Natural killer cell treated with Interleukin-12 subunit alpha and Interleukin-12 subunit beta and Interleukin-15 and Interleukin-18, amount 100 ng/mL, for 72 hours (primary cell): ENCODE results near the gene BMPR1A. TPM values are rescaled to one million over a fixed set of nuclear protein-coding genes. Genes with fewer than 3 reads are reported as not detected.
A peak's percentile ranks its signal among the peaks of the same experiment; 100 is the strongest.
"Not testable (repeated sequence)": the region's sequence is repeated elsewhere in the genome, so short reads cannot be mapped to it uniquely, and the experiment has no call there.

Source experiments
- ATAC-seq, 2 donors: fragments of 150-1000 bp; cut with Tn5 transposase in 1 of 2; sonication (Bioruptor Pico), chemical (Tn5 transposase) in 1 of 2; 2 replicates each; pipeline ENCODE4 v1.10.0; 2021
- DNase-seq: peaks from one replicate; pipeline ENCODE4 v3.0.0; 2022; ENCODE audit warnings: low spot score
- H3K27ac Mint-ChIP-seq, 2 donors: 1 replicate in 1 of 2; 2 replicates in 1 of 2; pipeline ENCODE4 v1.8.0; 2022; ENCODE audit warnings: mixed read lengths in 2 of 2, mild to moderate bottlenecking in 1 of 2, moderate library complexity in 1 of 2
- H3K27me3 Mint-ChIP-seq, 2 donors: 1 replicate in 1 of 2; 2 replicates in 1 of 2; pipeline ENCODE4 v1.8.0; 2022; ENCODE audit warnings: mixed read lengths in 2 of 2
- H3K36me3 Mint-ChIP-seq: one replicate; pipeline ENCODE4 v1.8.0; 2022; ENCODE audit warnings: mixed read lengths
- H3K4me1 Mint-ChIP-seq, 2 donors: 1 replicate in 1 of 2; 2 replicates in 1 of 2; pipeline ENCODE4 v1.8.0; 2022; ENCODE audit warnings: low read depth in 2 of 2, mixed read lengths in 2 of 2, mild to moderate bottlenecking in 1 of 2
- H3K4me3 Mint-ChIP-seq: one replicate; pipeline ENCODE4 v1.8.0; 2022; ENCODE audit warnings: mixed read lengths
- H3K9me3 Mint-ChIP-seq: 2 replicates; pipeline ENCODE4 v1.8.0; 2022; ENCODE audit warnings: mixed read lengths
- total RNA-seq, 2 donors: library from RNA; stranded (reverse); gene quantifications; one replicate each; pipeline ENCODE4 v1.2.3, GENCODE V29; 2022

BMPR1A gene
- total RNA-seq, 2 donors from 2014 or later = 8.2 to 11.5 TPM

DNA sequence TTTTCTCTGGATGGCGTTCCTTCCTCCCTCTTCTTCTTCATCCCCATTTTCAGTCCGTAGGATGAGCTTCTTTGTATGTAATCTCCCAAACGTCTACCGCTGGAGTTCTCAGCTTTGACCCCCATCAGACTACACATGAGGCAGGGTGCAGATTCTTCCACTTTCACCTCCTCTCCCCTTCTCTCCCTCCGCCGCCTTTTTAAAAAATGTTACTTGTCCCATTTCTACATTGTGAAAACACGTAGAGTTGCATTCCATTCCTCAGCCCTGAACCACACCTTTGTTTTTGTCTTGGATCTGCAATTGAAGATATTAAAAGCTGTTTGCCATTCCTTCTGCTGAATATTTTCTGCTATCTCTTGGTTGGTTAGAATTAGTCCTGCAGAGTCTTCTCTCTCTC, 218.1 kb downstream of the BMPR1A start:
- ATAC-seq = no peak
- DNase-seq = no peak

DNA sequence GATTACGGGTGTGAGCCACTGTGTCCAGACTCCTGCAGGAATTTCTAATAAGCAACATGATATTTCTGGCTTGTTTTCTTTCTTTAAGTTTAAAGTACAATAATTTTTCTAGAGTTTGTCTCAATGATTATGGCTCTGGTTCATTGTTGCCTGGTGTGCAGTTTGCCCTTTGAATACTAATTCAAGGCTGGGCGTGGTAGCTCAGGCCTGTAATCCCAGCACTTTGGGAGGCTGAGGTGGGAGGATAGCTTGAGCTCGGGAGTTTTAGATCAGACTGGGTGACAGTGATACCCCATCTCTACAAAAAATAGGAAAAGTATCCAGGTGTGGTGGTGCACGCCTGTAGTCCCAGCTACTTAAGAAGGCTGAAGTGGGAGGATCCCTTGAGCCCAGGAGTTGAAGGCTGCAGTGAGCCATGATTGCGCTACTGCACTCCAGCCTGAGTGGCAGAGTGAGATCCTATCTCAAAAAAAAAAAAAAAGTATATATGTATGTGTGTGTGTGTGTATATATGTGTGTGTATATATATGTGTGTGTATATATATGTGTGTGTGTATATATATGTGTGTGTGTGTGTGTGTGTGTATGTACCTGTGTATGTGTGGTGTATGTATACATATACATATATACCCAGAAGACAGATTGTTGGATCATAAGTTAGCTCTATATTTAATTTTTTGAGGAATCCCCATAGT, 220.1 kb downstream of the BMPR1A start:
- no peak overlapping the region for H3K27ac Mint-ChIP-seq
- H3K36me3 Mint-ChIP-seq = no peaks in the 10 kb centered on the region
- peaks cover 11% of the 10 kb centered on the region in 2 donors for H3K4me1 Mint-ChIP-seq
- DNase-seq (no peak), ATAC-seq (no peak)
- peaks cover 8 to 21% of the 10 kb centered on the region in 2 donors for H3K27me3 Mint-ChIP-seq
- H3K9me3 Mint-ChIP-seq = no peaks in the 10 kb centered on the region
- H3K4me3 Mint-ChIP-seq = no peak overlapping the region

More for the DNA sequence above, 218.1 kb downstream of the BMPR1A start:
- no peaks in the 10 kb centered on the region for H3K9me3 Mint-ChIP-seq
- H3K4me1 Mint-ChIP-seq = peaks cover 11 to 12% of the 10 kb centered on the region in 2 donors
- H3K27ac Mint-ChIP-seq = no peak overlapping the region
- no peak overlapping the region for H3K4me3 Mint-ChIP-seq
- peaks cover 8 to 17% of the 10 kb centered on the region in 2 donors for H3K27me3 Mint-ChIP-seq
- H3K36me3 Mint-ChIP-seq = no peaks in the 10 kb centered on the region

- not testable (repeated sequence) for H3K4me3 Mint-ChIP-seq, H3K36me3 Mint-ChIP-seq, H3K27ac Mint-ChIP-seq, ATAC-seq, H3K4me1 Mint-ChIP-seq, DNase-seq, H3K9me3 Mint-ChIP-seq
- peaks cover 0 to 24% of the 10 kb centered on the region in 2 donors for H3K27me3 Mint-ChIP-seq
Observed at GRCh38 chr10:86978457-86978856, 222.0 kb downstream of the BMPR1A start.

DNA sequence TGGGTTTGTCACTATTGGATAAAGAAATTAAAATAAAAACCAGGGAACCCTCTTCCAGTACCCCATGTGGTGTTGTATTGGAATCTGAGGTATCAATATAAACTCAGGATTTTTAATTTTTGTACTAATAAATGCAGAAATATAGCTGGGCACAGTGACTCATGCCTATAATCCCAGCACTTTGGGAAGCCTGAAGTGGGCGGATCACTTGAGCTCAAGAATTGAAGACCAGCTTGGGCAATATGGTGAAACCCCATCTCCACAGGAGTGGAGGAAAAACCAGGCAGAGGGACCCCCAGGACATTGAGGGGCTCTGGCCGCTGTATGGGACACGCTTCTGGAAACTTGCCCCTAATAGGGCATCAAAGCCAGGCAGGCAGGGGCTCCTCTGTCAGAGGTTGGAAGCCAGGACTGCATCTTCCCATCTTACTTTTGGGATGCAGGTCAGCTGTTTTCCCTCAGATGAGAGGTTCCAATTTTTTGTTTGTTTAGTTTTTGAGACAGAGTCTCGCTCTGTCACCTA, 222.9 kb downstream of the BMPR1A start:
- H3K27ac Mint-ChIP-seq = no peak overlapping the region
- peaks cover 0 to 22% of the 10 kb centered on the region in 2 donors for H3K27me3 Mint-ChIP-seq
- no peaks in the 10 kb centered on the region for H3K9me3 Mint-ChIP-seq
- no peaks in the 10 kb centered on the region for H3K4me1 Mint-ChIP-seq
- H3K36me3 Mint-ChIP-seq = no peaks in the 10 kb centered on the region
- no peak for DNase-seq
- ATAC-seq = no peak
- H3K4me3 Mint-ChIP-seq = no peak overlapping the region

GRCh38 chr10:86979977-86980448, 223.6 kb downstream of the BMPR1A start:
- Mint-ChIP-seq H3K36me3 (no peaks in the 10 kb centered on the region), H3K27me3 (peaks cover 0 to 17% of the 10 kb centered on the region in 2 donors), H3K4me3 (no peak overlapping the region), H3K27ac (no peak overlapping the region), H3K9me3 (no peaks in the 10 kb centered on the region), H3K4me1 (no peaks in the 10 kb centered on the region)
- ATAC-seq = peak in 1 of 2 donors; percentile 28
- no peak for DNase-seq

- H3K27ac Mint-ChIP-seq, DNase-seq, H3K4me3 Mint-ChIP-seq, H3K36me3 Mint-ChIP-seq, H3K9me3 Mint-ChIP-seq, H3K4me1 Mint-ChIP-seq, ATAC-seq: not testable (repeated sequence)
- H3K27me3 Mint-ChIP-seq = peaks cover 3 to 17% of the 10 kb centered on the region in 2 donors
Observed at GRCh38 chr10:86981020-86981419, 224.6 kb downstream of the BMPR1A start.

- H3K9me3 Mint-ChIP-seq = no peaks in the 10 kb centered on the region
- DNase-seq (no peak), ATAC-seq (no peak)
- no peaks in the 10 kb centered on the region for H3K36me3 Mint-ChIP-seq
- H3K27me3 Mint-ChIP-seq = peaks cover 8 to 17% of the 10 kb centered on the region in 2 donors
- no peak overlapping the region for H3K4me3 Mint-ChIP-seq
- no peak overlapping the region for H3K27ac Mint-ChIP-seq
- H3K4me1 Mint-ChIP-seq = no peaks in the 10 kb centered on the region
Observed at GRCh38 chr10:86981716-86982115, 225.3 kb downstream of the BMPR1A start.

Other genes with a start within 250 kb of the BMPR1A start
- gene WAPL, start 234.8 kb upstream of the BMPR1A start, total RNA-seq = 10 to 100 TPM; 49.2 to 59.9 TPM
- gene OPN4, start 102.1 kb upstream of the BMPR1A start, total RNA-seq = not detected
- not detected for gene LDB3, start 88.1 kb upstream of the BMPR1A start, total RNA-seq
- gene MMRN2, start 201.0 kb downstream of the BMPR1A start, total RNA-seq = not detected
- gene SNCG, start 202.0 kb downstream of the BMPR1A start, total RNA-seq = not detected
- gene ADIRF, start 211.9 kb downstream of the BMPR1A start, total RNA-seq = not detected